DMS53 (cell line): Measurements from ENCODE around the gene DPEP2.
"Not testable (repeated sequence)": the region's sequence is repeated elsewhere in the genome, so short reads cannot be mapped to it uniquely, and the experiment has no call there.

Experiments used
- DNase-seq: peaks from one replicate; lab custom pipeline; 2025; lab: John Stamatoyannopoulos, UW

The DPEP2 gene, protein sequence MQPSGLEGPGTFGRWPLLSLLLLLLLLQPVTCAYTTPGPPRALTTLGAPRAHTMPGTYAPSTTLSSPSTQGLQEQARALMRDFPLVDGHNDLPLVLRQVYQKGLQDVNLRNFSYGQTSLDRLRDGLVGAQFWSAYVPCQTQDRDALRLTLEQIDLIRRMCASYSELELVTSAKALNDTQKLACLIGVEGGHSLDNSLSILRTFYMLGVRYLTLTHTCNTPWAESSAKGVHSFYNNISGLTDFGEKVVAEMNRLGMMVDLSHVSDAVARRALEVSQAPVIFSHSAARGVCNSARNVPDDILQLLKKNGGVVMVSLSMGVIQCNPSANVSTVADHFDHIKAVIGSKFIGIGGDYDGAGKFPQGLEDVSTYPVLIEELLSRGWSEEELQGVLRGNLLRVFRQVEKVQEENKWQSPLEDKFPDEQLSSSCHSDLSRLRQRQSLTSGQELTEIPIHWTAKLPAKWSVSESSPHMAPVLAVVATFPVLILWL

DNA sequence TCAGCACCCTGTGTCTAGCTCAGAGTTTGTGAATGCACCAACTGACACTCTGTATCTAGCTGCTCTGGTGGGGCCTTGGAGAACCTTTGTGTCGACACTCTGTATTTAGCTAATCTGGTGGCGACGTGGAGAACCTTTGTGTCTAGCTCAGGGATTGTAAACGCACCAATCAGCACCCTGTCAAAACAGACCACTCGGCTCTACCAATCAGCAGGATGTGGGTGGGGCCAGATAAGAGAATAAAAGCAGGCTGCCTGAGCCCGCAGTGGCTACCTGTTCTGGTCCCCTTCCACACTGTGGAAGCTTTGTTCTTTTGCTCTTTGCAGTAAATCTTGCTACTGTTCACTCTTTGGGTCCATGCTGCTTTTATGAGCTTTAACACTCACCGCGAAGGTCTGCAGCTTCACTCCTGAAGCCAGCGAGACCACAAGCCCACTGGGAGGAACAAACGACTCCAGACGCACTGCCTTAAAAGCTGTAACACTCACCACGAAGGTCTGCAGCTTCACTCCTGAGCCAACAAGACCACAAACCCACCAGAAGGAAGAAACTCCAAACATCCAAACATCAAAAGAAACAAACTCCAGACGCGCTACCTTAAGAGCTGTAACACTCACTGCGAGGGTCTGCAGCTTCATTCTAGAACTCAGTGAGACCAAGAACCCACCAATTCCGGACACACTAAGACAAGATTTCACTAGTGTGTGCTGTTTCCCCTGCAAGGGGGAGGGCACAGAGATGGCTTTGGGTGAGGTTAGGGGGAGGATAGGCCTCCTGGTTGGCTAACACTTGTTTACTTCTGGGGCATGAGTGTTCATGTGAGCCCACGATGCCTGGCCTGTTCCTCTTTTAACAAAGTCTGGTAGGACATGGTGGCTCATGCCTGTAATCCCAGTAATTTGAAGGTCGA is at the start of gene DPEP2:
Gene DPEP2, minus strand, starts transcription at position 706 of the 910 bp plus-strand sequence. CDS start 6,272 bp downstream, outside the sequence.
- DNase-seq = not testable (repeated sequence)

DNA sequence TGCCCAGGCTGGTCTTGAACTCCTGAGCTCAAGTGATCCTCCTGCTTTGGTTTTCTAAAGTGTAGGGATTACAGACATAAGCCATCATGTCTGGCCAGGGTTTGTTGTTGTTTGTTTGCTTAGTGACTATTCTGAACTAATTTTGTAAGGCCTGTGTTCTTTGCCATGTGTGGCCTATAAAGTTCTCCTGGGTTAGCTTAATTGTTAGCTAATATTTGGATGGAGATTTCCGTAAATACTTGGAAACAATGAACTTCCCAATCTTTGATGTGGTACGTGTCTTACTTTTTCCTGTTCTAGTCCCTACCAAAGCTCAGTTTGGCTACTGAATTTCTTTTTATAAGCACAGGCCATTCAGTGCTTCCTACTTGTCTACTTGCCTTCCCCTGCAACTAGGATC is 48.7 kb upstream of the DPEP2 start:
- no peak for DNase-seq

DNA sequence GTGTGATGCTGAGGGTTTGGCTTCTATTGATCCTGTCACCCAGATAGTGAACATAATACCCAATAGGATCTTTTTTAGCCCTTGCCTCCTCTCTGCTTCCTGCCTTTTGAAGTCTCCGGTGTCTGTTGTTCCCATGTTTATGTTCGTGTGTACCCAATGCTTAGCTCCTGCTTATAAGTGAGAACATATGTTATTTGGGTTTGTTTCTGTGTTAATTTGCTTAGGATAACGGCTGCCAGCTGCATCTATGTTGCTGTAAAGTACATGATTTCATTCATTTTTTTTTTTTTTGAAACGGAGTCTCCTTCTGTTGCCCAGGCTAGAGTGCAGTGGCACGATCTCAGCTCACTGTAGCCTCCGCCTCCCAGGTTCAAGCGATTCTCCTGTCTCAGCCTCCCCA is 46.8 kb upstream of the DPEP2 start:
- no peak for DNase-seq

DNA sequence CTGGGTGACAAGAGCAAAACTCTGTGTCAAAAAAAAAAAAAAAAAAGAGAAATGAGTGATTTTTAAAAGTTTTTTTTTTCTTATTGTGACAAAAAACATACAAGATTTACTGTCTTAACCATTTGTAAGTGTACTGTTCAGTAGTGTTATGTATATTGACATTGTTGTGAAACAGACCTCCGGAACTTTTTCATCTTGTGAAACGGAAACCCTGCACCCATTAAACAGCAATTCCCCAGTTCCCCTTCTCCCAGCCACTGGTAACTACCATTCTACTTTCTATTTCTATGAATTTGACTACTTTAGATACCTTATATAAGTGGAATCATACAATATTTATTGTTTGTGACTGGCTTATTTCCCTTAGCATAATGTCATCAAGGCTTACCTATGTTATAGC is 42.5 kb upstream of the DPEP2 start:
- DNase-seq = no peak

DNA sequence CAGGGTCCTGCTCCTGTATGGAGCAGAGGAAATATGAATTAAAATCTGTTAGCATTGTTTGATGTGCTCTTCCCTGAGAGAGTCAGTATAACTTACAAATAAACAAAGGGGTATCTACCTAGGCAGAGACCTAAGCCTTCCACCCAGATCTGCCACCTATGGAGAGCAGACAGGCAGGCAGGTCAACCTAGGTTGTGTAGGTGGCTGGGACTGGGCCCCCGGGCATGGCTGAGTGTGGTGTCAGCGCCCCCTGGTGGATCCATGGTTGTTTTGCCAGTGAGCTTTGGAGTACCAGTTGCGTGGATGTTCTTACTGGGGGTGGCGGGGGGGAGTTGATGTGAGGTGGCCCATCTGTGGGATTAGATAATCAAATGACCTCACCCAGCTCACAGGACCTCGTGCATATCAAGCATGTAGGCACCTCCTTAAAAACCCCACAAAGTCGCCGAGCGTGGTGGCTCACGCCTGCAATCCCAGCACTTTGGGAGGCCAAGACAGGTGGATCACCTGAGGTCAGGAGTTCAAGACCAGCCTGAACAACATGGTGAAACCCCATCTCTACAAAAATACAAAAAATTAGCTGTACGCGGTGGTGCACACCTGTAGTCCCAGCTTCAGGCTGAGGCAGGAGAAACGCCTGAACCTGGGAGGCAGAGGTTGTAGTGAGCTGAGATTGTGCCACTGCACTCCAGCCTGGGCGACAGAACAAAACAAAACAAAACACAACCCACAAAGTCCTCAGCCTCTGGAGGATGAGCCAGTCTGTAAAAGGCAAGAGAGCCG is 41.4 kb upstream of the DPEP2 start:
- peak; percentile 83 for DNase-seq

DNA sequence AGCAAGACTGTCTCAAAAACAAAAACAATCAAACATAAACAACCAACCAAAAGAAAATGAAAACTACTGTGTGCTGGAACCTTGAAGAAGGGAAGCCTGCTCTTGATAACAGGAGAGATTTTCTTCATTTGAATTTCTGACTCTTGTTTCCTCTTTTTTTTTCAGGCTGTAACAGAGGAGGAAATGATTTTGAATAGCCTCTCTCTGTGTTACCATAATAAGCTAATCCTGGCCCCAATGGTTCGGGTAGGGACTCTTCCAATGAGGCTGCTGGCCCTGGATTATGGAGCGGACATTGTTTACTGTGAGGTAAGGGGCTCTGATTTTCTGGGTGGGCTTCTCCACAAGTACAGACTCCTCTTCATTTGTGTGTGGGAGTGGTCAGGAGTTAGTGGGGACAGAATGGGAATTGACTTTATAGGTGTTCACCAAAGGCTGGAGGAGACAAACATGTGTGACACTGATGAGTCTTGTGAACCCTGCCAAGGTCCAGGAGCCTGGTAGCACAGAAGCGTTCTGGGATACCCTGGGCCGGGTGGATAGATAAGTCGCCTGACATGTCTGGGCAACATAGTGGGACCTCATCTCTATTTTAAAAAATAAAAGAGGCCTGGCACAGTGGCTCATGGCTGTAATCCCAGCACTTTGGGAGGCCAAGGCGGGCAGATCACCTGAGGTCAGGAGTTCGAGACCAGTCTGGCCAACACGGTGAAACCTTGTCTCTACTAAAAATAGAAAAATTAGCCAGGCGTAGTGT is 38.7 kb upstream of the DPEP2 start:
- no peak for DNase-seq

DNA sequence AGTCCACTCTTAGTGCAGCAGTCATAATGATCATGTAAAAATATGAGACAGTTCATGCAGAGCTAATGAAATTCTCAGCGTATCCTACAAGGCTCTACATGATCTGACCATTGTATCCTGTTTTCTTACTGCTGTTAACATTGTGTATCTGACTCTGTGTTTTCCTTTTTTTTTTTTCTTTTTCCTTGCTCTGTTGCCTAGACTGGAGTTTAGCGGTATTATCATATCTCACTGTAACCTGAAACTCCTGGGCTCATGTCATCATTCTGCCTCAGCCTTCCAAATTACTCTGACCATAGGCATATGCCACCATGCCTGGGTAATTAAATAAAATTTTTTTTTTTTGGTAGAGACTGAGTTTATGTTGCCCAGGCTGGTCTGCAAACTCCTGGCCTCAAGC is 35.9 kb upstream of the DPEP2 start:
- peak; percentile 6 for DNase-seq

DNA sequence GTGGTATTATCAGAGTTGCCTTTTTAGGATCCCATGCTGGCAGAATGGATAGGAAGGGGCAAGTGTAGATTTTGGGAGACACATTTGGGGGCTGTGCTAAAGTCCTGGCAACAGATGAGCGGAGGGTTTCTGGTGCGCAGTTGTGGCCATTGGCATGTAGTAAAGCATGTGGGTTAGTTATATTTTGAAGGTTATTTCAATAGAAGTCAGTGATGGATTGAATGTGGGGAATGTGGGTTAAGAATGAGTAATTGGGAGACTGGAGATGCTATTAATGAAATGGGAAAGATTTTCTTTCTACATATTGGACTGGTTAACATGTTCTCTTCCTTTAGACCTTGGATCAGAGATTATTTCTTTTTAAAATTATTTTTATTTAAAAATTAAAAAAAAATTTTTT is 33.8 kb upstream of the DPEP2 start:
- no peak for DNase-seq

DNA sequence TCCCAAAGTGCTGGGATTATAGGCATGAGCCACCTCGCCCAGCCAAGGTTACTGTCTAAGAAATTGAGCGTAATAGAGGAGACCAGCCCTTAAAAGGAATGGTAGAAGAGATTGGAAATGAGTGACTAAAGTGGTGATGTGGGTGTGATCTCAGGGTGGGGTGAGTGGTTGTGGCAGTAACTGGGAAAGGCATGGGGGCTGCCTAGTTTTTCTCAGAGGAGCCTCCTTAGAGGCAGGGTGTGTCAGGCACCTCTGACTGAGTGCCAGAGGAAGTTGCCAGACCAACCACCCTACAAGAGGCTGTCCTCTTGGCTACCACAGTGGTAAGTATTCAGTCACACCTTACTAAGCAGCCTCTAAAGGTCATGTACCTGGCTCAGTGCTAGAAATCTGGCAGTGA is 32.7 kb upstream of the DPEP2 start:
- DNase-seq = no peak

DNA sequence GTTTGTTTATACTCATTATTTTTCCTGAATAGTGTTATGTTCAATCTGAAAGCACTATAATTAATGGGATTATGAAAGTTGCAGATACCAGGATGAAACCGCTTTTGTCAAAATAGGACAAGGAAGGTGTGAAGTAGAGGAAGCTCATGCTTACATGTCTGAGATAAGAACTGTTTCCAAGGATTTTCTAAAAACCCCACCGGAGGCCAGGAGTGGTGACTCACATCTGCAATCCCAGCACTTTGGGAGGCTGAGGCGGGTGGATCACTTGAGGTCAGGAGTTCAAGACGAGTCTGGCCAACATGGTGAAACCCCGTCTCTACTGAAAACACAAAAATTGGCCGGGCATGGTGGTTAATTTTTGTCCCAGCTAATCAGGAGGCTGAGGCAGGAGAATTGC is 30.8 kb upstream of the DPEP2 start:
- not testable (repeated sequence) for DNase-seq

DNA sequence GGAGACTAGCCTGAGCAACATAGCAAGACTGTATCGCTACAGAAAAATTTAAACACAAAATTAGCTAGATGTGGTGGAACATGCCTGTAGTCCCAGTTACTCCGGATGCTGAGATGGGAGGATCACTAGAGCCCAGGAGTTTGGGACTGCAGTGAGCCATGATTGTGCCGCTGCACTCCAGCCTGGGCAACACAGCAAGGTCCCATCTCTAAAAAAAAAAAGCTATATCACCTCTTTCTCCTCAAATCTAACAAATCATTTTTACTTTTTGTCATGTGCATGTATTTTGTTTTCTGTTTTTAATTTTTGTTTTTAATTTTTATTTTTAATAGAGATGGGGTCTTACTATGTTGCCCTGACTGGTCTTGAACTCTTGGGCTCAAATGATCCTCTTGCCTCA is 29.7 kb upstream of the DPEP2 start:
- DNase-seq = no peak

DNA sequence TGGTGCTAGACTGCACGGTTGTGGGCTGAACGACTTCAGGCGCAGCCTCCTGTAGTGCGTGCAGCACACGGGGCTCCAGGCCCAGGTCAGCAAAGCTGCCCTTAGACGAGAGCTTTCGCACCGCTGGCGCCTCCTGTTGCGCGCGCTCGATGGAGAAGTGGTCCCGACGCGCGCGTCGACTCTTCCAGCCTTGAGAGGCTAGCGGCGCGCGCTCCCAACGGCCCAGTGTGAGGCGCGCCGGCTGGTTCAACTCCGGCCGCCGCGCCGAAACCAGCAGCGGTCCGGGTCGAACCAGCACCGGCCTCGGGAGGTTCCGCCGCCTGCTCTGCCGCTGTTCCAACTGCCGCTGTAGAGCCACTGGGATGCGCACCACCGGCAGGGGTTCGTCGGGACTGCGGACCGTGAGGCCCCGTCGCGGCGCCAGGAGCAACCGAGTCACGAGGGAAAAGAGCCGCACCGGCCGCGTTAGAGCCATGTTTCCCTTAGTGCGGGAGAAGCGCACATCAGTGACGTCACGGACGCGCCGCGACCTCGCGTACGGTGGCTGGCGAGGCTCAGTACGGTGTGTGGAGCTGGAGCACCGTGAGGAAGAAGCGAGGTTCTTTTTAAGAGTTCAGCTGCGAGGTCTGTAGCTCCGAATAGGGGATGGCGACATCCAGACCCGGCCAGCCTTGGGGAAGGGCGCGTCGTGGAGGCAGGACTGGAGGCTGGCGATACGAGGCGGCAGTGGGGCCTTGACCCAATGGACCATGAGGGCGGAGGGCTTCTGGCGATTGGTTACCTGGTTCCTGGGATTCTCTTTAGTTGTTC is 23.6 kb upstream of the DPEP2 start, which contains the start of the genes DDX28 and DUS2:
Gene DDX28, minus strand, starts transcription at position 505 of the 810 bp plus-strand sequence. Its CDS starts 30 bp downstream, at position 475.
Gene DUS2, plus strand, starts transcription at position 557 of the 810 bp plus-strand sequence. CDS start 14,740 bp downstream, outside the sequence.
- peak; percentile 92 for DNase-seq

DNA sequence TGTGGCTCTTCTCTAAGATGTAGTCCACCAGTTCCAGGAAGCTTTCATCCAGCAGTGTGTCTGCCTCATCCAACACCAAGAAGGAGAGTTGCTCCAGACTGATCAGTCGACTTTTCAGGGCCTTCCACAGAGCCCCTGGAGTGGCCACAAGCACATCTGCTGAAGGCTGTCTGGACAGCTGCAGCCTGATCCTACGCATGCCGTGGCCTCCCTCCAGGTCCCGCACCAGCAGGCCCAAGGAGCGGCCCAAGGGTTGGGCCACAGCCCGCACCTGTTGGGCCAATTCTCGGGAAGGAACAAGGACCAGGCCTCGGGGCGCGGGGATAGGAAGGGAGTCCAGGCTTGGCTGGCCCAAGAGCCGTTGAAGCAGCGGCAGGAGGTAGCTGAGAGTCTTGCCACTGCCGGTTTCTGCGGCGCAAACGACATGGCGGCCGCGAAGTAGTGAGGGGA is 23.0 kb upstream of the DPEP2 start:
- DNase-seq = no peak

DNA sequence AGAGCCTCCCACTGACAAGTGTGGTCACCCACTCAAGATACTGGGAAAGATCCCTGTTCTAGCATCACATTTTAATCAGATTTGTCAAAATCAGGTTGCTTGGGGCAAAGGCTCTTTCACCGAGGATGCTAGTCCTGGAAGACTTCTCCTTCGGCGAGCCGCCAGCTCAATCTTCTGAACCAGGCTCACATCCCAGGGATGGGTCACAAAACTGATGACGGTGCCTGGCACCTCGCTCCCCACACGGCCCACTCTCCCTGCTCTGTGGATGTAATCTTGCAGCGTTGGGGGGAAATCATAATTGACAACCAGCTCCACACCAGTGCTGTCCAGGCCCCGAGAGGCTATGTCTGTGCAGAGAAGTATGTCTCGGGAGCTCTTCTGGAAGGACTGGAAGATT is 22.2 kb upstream of the DPEP2 start:
- DNase-seq = no peak

DNA sequence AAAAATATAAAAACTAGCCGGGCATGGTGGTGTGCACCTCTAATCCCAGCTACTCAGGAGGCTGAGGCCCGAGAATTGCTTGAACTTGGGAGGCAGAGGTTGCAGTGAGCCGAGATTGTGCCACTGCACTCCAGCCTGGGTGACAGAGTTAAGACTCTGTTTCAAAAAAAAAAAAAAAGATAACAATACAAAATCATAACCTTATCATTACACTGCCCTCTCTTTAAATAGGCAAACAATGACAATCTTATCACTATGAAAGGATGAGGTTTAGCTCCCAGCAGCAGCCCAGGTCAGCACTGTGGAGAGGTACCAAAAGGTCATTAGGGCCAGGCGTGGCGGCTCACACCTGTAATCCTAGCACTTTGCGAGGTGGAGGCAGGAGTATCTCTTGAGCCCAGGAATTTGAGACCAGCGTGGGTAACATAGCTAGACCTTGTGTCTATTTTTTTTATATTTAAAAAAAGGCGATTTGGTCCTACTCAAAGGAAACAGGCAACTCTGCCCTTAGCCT is 19.9 kb upstream of the DPEP2 start:
- no peak for DNase-seq

DNA sequence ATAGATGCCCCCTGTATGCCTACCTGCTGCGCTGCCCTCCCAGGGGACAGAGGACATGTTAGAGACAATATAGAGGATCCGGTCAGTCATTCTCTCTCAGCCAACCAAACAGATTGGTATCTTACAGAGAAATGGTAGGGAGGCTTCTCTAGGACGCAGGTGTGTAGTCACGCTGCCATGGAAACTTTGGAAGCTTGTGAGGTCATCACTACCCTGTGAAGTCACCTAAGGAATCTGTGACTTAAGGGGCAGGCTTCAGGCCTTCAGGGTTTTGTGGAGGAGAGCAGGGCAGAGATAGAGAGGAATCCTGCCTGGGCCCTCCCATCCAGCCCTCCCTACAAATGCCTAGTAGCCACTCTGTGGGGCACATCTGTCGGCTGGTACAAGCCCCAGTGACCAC is 16.4 kb upstream of the DPEP2 start, which contains the start of gene DPEP2NB:
Gene DPEP2NB, minus strand, starts transcription at position 231 of the 400 bp plus-strand sequence. Its CDS starts 141 bp downstream, at position 90.
- DNase-seq = peak; percentile 25

DNA sequence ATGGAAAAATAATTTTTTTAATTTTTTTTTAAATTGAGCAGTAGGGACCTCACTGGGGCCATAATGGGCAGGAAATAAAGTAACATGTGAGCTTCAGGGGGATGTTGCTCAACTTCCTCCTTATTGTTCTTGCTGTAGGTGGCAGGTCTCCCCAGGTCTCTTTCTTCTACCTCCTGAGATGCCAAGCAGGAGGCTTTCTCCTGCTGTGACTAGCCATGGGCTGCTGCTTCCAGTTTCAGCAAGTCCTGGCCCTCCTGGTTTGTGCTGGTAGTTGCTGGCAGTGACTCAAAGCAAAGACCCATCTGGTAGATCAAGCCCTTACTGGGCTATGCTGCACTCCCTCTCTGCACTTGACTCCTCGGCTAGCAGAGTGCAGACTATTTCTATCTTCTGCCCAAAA is 14.2 kb upstream of the DPEP2 start:
- peak; percentile 35 for DNase-seq

DNA sequence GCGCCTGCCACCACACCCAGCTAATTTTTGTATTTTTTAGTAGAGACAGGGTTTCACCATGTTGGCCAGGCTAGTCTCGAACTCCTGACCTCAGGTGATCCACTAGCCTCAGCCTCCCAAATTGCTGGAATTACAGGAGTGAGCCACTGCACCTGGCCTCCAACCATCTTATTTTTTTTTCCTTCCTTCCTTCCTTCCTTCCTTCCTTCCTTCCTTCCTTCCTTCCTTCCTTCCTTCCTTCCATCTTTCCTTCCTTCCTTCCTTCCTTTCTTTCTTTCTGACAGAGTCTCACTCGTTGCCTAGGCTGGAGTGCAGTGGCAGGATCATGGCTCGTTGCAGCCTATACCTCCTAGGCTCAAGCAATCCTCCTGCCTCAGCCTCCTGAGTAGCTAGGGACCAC is 10.6 kb upstream of the DPEP2 start:
- DNase-seq = not testable (repeated sequence)

DNA sequence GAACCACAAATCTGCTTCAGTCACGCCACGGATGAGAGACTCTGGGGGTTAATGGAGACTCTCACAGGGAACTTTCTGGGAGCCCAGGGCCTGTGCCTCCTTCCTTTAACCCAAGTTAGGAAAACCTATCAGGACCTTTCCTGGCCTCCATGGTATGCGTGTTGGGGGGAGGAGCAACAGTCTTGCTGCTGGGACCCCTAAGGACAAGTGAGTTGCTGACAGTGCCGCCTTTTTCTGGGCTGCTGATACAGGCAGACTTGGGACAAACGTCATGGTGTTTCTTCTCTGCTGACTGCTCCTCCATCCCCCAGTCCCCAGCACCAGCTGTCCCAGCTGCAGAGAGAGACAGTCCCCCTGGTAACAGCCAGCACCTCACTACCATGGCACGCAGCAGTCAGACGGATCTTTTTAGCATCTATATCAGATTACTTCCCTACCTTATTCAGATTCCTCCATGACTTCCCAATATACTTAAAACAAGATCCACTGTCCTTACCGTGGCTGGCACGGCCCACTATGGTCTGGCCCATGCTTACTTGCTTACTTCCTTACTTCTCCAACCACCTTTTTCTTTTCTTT is 10.0 kb upstream of the DPEP2 start:
- DNase-seq = no peak
